ENCODE measurements around the gene SLC6A3.
"Not testable (repeated sequence)": the region's sequence is repeated elsewhere in the genome, so short reads cannot be mapped to it uniquely, and the experiment has no call there.

SLC6A3 gene

DNA sequence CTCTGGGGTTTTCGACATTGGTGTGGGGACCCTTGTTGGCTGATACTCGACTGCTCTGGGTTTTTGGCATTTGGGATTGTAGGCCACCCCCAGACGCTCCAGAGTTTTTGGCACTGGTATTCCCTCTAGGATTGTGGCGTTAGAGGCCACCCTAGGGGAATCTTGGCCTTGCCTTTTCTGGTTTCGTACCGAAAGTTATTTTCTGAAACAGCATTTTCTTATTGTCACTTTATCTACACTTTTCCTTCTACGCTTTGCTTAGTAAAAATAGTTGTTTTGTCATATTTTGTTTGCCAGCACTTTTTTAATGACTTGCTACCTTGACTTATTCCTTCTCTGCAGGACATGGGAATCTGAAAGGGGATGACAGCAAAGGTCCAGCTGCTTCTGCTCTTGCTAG lies 75.2 kb downstream of the SLC6A3 start:
- DNase-seq (ENCODE audit: low spot score) = no peak

DNA sequence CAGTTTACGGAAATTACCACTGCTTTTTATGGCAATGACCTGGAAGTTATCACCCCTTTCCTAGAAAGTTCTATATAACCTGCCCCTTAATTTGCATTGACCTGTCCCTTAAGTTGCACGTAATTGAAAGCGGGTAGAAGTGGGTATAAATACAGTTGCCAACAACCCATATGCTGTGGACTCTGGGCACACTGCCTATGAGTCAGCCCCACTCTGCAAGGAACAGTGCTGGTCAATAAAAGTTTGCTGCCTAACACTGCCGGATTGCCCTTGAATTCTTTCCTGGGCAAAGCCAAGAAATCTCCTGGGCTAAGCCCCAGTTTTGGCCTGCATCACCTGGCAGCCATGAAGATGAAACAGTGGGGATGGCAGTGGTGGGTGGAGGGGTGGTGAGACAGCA lies 76.5 kb downstream of the SLC6A3 start:
- no peak for DNase-seq (ENCODE audit: low spot score)

DNA sequence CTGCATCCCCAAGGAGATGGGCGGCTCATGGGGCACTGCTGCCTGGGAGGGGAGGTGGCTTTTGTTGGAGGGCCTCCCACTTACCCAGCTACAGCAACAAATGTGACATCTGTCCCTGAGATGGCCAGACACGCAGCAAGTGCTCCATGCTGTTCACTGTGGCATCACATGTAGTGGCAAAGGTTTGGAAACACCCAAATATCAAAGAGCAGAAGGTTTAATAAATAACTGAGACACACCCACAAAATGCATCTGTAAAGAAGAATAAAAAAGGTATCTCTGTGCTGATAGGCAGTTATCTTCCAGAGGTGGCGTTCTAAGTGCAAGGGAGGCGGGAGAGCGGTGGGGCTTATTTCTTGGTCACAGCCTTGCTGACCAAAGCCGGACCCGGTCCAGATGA lies 77.0 kb downstream of the SLC6A3 start:
- DNase-seq (ENCODE audit: low spot score) = no peak

DNA sequence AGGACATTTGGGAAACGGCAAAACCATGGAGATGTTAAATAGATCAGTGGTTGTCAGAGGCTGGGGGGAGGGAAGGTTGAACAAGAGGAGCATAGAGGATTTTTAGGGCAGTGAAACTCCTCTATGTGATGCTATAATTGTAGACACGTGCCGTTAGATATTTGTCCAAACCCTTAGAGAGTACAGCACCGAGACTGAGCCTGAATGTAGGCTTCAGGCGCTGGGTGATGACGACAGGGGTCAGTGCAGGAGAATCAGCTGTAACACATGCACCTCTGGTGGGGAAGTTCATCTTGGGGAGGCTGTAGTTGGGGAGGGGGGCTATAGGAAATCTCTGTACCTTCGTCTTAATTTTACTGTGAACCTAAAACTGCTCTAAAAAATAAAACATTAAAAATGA lies 78.1 kb downstream of the SLC6A3 start:
- DNase-seq (ENCODE audit: low spot score) = no peak

DNA sequence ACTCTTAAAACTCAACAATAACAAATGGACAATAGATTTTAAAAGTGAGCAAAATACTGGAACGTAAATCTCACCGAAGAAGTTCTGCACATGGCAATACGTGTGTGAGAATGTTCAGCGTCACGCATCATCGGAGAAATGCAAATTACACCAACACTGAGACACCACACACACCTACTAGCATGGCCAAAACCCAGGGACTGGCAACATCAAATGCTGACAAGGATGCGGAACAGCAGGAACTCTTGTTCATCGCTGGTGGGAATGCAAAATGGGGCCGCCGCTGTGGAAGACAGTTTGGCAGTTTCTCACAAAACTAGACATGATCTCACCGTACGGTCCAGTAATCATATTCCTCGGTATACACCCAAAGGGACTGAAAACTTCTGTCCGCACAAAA lies 78.7 kb downstream of the SLC6A3 start:
- no peak for DNase-seq (ENCODE audit: low spot score)

DNA sequence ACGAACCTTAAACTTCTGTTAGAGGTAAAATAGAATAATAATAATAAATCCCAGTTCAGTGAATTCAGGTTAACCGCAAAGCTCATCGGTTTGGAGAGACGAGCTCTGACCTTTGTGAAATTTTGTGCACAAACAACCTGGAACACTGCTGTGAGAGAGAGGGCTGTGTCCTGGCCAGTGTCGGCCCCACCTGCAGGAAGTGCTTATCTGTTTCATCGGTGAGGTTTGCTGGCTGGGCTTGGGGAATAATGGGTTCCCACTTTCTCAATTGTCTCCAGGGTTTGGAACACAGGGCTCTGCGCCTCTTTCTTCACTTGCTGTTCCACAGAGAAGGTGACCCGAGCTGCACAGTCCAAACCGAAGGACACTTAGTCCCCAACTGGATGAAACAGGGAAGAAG lies 81.0 kb downstream of the SLC6A3 start:
- no peak for DNase-seq (ENCODE audit: low spot score)

DNA sequence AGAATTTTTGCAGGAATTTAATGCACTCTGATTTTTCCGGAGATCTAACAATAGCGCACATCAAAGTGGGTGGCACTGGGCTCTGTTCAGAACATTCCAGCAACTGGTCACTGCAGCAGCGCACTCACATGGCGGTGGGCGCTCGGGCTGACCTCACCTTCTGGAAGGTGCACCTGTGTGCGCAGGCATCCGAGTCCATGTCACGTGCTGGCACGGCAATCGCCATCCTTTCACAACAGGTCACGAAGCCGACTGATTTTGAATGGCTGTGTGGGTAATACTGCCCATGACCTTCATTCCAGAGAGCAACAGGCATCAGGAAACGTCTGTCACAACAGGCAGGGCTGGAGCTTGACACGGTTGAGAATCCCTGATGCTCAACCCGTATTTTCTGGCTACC lies 81.7 kb downstream of the SLC6A3 start:
- no peak for DNase-seq (ENCODE audit: low spot score)

DNA sequence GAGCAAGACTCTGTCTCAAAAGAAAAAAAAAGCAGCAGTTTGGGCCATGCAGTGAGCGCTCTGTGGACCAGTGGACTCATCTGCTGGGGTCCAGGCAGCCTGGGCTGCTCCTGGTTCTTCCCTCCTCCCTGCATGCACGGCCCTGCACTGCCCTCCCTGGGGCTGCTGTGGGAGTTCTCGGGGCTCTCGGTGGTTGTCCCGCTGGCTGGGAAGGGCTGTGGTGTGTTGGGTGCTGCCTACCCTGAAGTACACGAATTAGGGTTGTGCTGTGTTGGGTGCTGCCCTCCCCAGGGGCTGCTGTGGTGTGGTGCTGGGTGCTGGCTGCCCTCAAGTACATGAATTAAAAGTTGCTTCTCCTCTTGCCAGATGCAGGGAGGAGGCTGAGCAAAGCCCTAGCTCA lies 82.1 kb downstream of the SLC6A3 start:
- no peak for DNase-seq (ENCODE audit: low spot score)

DNA sequence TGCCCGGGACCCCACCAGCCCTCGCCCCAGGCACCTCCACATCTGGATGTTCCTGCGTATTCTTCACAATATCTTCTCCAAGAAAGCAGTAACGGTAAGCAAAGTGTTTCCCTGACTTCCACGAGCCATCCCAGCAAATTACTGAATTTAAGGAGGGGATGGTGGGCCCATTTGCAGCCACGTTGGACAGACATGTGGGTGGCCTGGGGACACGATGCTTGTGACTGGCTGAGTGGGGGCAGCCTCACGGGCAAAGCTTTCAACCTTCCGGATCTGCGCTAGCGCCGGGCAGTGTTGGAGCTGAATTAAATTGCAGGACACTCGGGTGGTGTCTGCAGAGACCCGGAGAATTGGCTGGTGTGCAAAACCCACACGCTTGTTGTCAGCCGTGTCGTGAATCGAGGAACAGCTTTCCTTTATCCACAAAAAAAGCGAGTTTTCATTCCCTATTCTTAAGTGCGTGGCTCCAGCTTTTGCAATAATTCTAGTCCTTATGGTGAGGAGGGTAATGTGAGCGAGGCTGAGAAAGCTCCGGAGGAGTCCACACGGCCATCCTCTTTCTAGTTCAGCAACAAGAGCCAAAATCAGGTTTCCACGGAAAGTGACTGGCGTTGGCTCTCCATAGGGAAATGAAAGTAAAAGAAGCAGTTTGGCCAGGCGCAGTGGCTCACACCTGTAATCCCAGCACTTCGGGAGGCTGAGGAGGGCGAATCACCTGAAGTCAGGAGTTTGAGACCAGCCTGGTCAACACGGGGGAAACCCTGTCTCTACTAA lies 82.8 kb downstream of the SLC6A3 start:
- no peak for DNase-seq (ENCODE audit: low spot score)

DNA sequence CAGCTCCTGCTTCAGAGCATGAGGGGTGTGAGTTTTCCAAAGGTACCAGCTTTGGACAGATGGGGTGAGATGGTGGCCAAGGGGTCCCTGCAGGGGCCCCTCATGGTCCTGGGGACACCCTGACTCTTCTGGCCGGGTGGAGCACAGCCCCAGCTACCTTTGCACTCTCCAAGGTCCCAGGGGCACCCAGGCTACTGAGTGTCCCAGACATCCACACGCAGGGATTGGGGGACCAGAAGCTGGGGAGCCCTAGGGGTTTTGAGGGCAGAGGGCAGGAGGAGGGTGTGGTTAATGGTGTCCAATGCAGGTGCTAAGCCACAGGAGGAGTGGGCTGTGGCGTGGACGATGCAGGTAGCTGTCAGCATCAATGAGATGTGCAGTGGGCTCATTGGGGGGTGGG lies 84.4 kb downstream of the SLC6A3 start:
- DNase-seq (ENCODE audit: low spot score) = no peak

DNA sequence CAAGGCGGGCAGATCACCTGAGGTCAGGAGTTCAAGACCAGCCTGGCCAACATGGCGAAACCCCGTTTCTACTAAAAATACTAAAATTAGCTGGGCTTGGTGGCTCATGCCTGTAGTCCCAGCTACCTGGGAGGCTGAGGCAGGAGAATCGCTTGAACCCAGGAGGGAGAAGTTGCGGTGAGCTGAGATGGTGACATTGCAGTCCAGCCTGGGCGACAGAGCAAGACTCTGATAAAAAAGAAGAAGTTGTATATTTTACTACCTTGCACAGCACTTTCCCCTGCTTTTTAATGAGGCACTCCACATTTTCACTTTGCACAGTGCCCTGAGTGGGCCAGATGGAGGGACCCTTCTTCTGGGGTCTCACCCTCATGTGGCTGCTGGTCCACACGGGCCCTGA lies 84.9 kb downstream of the SLC6A3 start:
- DNase-seq (ENCODE audit: low spot score) = not testable (repeated sequence)

DNA sequence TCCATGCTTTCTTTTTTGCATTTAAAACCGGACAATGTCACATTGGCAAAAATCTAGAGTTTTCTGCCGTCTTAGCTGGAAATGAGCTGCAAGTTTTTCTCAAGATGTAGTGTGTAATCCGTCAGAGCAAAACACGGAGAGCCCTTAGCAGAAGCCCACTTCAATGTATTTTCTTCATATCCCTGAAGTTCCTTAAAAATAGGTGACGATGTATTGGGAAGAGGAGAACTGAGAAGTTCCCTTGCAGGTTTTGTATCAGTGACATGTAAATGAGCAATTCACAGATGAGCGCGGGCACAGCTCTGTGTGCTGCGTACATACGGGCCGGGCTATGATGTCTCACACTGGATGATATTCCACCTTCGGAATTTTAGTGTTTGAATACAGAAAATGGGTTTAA lies 85.5 kb downstream of the SLC6A3 start:
- no peak for DNase-seq (ENCODE audit: low spot score)

DNA sequence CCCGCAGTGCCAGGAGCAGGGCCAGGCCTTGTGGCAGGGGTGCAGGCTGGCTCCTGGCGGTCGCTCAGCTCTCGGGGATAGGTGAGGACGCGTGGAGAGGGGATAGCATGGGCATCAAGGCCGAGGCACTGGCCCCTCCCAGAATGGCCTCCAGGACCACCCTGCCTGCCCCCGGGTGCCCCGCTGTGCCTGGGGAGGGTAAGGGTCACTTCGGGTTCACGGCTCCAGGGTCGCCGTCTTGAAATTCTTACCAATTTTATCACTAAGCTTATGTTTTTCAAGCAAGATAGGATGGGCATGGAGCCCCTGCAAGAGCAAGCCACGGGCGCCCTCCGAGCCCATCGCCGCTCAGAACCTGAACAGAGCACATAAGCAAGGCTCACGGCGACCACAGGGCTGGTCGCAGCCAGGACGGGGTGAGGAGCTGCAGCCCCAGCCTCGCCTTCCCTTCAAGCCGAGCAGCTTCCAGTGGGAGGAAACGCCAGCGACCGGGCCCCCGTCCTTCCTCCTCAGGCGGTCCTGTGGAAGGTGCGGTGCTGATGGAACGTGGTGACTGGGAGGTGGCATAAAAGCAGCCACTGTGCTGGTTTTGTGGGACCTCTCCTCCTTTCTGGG lies 86.1 kb downstream of the SLC6A3 start:
- DNase-seq (ENCODE audit: low spot score) = no peak

DNA sequence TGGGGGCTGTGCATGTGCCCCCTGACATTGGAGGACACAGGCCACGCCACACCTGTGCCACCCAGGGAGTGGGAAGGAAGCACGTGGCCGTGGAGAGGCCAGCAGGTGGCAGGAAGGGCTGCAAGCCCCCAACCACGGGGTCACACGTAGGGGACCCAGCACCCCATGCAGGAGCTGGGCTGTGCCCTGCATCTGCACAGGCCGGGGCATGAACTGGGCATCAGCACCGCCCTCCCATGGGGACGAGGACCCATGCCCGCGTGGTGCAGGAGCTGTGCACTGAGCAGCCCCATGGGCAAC lies 86.6 kb downstream of the SLC6A3 start:
- no peak for DNase-seq (ENCODE audit: low spot score)

DNA sequence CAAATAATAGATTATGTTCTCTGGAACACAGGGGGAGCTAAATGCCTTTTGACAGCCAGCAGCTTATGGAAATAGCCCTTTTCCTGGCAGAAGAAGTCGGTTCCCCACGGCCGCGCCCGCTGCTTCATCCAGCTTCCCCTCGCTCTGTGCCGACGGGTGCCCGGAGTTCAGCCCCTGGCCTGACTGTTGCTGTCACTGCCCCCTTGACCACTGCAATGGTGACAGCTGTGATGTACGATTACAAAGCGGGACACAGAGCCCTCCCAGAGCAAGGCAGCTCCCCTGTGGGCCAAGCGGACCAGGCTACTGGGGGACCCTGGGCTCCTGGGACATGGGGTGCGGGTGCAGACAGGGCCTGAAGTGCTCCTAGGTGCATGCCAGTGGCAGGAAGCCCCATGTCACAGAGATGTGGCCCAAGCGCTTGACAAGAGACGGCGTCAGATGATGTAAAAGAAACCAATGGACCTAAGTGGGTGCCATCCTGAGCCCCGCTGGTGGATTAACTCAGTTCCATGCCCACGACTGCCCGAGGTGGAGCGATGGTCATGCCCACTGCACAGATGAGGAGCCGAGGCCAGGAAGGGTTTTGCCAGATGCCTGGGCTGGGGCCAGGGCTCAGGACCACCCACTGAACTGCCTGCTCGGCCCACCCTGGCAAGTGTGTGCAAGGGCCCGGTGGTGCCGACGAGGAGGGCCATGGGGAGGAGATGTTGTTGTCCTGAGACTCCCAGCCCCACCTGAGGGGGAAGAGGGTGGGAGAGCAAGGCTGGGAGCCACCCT lies 87.1 kb downstream of the SLC6A3 start:
- DNase-seq (ENCODE audit: low spot score) = no peak

DNA sequence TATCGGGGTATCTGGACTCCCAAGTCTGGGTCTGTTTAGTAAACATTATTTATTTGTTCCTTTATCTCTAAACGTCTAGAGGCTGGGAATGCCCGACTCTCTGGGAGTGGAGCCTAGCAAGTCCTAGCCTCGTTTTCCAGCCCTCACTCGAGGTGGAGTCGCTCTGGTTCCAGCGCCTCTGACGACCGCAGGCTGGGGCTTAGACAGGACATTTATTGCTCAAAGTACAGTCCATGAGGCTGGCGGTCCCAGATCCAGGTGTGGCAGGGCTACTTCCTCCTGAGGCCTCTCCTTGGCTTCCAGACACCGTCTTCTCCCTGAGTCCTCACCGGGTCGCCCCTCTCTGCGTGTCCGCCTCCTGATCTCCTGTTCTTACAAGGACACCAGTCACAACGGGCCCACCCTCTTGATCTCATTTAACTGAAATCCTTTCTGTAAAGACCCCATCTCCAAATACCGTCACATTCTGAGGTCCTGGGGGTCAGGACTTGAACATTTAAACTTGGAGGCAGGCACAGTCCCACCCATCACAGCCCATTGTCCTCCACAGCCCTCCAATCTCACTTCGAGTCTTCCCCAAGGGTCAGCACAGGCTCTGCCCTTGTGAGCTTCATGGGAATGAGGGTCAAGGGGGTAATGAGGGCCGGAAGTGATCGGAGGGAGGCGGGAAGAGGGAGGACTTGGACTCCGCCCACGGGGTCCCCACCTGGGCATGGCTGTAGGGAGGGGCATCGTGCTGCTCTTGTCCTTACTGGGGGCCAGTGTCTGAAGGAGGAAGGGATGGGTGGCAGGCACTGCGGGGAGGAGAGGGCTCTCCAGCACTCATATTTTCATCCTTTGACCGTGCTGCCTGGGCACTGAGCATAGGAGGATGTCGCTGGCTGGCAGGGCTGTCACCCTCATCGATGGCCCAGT lies 88.1 kb downstream of the SLC6A3 start:
- no peak for DNase-seq (ENCODE audit: low spot score)

DNA sequence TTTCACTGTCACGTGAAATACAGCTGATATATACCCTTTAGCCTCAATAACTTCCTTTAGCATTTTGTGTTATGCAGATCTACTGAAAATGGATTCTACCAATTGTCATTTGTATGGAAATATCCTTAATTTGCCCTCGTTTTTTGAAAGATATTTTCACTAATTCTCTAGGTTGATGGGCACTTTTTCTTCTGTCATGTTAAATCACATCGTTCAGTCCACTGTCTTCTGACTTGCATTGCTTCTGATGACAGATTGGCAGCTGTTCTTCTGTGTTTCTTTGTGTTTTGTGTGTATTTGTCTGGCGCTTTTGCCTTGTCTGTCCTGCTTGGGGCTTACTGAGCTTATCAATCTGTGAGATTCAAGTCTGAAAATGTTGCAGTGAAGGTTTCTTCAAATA lies 90.7 kb downstream of the SLC6A3 start:
- DNase-seq (ENCODE audit: low spot score) = no peak

DNA sequence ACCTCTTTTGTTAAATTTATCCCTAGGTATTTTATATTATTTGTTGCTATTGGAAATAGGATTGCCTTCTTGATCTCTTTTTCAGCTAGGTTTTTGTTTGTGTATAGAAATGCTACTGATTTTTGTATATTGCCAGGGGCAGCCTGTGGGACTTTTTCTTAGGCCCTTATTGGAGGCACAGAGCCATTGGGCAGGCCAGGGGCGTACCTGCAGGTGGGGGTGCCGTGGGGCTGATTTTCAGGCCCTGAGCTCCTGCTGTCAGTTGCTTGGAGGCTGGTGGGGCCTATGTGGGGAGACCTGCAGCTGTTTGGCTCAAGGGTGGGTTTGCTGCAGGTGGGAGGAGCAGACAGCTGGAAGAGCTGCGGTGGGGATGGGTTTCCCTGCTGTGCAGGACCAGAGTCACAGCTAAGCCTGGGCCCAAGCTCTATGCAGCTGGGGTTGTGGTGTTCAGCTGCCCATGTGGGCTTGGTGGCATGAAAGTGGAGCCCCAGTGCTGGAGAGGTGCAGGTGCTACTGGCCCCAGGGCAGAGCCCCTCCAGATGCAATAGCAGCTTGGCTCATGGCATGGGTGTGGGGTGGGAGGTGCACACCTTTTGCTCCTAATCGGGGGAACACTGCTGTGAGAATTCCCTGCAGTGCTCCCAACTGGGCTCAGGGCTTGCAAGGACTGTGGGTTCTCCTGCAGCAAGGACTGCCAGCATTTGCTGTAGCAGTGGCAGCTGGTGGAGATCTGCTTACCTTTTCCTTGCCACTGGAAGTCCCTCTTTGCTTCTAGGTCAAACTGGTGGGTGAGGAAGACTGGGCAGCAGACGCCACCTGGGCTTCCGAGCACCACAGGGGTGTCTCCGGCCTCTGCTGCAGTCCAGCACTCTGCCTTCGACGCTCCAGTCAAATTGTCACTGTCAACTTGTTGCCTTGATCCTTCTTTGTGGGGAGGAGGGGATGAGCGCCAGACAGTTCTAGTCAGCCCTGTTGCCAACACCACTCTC lies 92.7 kb downstream of the SLC6A3 start:
- DNase-seq (ENCODE audit: low spot score) = no peak

DNA sequence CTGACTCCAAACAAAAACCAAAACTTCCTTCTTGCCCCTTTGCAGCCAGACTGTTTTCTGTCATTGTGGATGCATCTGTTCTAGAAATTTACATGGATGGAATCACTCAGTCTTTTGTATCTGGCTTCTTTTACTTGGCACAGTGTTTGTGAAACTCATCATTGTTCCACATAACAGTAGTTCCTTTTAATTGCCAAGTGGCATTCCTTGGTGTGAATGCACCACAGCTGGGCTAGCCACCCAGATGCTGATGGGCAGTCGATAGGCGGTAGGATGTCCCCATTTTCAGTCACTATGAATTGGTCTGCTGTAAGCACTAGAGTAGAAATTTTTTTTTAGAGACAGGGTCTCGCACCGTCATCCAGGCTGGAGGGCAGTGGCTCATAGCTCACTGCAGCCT lies 94.1 kb downstream of the SLC6A3 start:
- DNase-seq (ENCODE audit: low spot score) = no peak

DNA sequence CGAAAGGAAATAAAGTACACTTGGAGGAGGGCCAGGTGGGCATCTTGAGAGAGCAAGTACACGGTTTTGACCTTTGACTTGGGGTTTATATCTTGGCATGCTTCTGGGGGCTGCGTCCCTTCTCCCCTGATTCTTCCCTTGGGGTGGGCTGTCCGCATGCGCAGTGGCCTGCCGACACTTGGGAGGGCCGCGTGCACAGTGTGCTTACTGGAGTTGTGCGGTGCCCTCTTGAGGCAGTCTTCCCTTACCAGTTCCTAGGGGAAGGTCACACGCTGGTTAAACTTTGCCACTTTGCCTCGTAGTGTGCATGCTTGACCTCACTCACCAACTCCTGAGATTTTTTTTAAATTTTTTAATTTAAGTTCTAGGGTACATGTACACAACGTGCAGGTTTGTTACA lies 96.0 kb downstream of the SLC6A3 start:
- DNase-seq (ENCODE audit: low spot score) = no peak

DNA sequence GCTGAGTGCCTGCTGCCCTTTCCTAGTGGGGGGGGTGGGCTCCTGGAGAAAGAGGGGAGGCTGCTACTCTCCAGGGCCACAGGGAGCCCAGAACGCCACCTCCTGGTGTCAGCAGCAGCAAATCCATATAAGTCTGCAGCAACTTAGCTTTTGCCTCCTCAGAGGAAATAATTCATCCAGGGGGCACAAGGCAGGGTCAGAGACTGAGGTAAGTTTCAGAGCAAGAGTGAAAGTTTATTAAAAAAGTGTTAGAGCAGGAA lies 96.3 kb downstream of the SLC6A3 start:
- no peak for DNase-seq (ENCODE audit: low spot score)

DNA sequence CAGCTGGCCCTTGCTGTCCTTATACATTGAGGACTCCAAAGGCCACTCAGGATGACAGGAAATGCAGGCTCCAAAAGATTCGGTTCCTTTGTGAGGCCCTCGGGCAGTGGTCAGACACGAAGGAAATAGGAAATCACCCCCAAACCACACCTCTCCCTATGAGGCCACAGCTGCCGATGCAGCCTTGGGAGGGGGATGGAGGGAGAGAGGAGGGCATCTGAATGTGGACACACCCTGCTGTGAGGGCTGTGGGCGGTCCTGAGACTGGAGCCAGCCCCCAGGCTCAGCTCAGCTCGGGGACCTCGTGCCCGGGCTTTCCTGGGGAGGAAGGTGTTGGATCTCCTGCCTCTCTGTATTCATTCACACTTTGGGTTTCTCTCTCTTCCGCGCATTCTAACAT lies 97.7 kb downstream of the SLC6A3 start:
- DNase-seq (ENCODE audit: low spot score) = no peak

All from CD4-positive, alpha-beta T cell treated with Interleukin-15 for 4 hours (primary cell).